Hepatocyte (in vitro differentiated cells): ENCODE results near the gene SH3TC1.

Experiments used
- EZH2 ChIP-seq: fragments of 200-600 bp; sonication (generic); IDR thresholded peaks from 2 replicates; pipeline ENCODE4 v1.6.1; 2016; ENCODE audit warnings: antibody characterized with exemption, mild to moderate bottlenecking, borderline replicate concordance
- TF ChIP-seq, protein P1 (sequence below): fragments of 200-600 bp; sonication (generic); IDR thresholded peaks from 2 replicates; pipeline ENCODE4 v1.5.1; 2016; ENCODE audit warnings: antibody characterized with exemption, mild to moderate bottlenecking; ENCODE audit not compliant: poor library complexity

DNA sequence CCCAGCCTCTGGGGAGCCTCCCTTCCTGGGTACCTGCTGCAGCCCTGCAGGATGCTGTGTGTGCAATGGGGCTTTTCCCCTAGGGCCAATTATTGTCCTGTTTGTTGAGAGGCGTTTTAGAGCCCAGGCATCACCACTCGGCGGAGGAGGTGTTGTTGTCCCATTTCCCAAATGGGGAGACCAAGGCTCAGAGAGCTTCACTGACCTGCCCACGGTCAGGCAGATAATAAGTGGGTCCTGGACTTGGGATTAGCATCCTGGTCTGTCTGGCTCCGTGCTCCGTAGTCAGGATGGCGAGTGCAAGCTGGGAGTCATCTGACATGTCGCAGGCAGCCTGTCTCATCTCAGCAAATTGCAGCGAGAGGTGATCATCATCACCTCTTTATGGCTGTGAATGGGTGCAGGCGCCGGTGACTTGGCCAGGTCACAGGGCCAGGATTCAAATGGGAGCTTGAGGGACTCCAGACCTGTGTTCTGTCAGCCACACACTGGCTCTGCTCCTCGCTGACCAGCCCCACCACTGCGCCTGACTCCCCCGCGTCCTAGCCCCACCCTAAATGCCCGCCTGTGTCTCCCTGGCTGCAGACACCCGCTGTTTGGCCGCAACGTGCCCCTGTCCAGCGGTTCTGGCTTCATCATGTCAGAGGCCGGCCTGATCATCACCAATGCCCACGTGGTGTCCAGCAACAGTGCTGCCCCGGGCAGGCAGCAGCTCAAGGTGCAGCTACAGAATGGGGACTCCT lies 87.1 kb downstream of the SH3TC1 start:
- TF ChIP-seq, protein P1, sequence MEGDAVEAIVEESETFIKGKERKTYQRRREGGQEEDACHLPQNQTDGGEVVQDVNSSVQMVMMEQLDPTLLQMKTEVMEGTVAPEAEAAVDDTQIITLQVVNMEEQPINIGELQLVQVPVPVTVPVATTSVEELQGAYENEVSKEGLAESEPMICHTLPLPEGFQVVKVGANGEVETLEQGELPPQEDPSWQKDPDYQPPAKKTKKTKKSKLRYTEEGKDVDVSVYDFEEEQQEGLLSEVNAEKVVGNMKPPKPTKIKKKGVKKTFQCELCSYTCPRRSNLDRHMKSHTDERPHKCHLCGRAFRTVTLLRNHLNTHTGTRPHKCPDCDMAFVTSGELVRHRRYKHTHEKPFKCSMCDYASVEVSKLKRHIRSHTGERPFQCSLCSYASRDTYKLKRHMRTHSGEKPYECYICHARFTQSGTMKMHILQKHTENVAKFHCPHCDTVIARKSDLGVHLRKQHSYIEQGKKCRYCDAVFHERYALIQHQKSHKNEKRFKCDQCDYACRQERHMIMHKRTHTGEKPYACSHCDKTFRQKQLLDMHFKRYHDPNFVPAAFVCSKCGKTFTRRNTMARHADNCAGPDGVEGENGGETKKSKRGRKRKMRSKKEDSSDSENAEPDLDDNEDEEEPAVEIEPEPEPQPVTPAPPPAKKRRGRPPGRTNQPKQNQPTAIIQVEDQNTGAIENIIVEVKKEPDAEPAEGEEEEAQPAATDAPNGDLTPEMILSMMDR: no peak
- no peak for TF ChIP-seq EZH2
